Right lobe of liver (tissue), 4 donors: ENCODE measurements around the gene CACNA2D1.

ENCODE experiments used
- POLR2A ChIP-seq: fragments of 450-650 bp; IDR thresholded peaks from one replicate; pipeline ENCODE4 v1.6.1; 2017; ENCODE audit warnings: antibody characterized with exemption, mild to moderate bottlenecking
- TF ChIP-seq, protein P1 (sequence below), 4 donors: fragments of 200-600 bp in 3 of 4; fragments of 450-650 bp in 1 of 4; IDR thresholded peaks; one replicate each; pipeline versions ENCODE4 v1.5.1 to v1.8.0; 2016 to 2022; ENCODE audit warnings: antibody characterized with exemption in 4 of 4, mild to moderate bottlenecking in 2 of 4
- donor health status: DM: no; HTN: no; CAD: no.
- donor health status: DM: no; HTN: no; CAD: no.
- donor health status: DM: no; HTN: yes; CAD: no.

DNA sequence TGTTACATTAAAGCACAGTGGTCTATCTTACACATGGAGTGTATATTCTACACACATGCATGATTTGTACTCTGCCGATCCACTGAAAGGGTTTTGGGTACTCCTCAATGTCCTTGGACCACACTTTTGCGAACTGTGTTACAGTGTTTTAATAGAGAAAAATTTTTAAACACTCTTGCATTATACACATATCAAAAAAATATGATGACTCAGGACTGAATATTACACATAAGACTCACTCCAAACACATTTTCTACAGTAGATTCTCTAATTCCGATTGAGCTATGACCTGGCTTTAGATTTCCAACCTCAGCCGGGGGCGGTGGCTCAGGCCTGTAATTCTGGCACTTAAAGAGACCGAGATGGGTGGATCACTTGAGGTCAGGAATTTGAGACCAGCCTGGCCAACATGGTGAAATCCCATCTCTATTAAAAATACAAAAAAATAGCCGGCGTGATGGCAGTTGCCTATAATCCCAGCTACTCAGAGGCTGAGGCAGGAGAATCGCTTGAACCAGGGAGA lies 222.4 kb downstream of the CACNA2D1 start:
- no peak for TF ChIP-seq POLR2A
- TF ChIP-seq, protein P1, sequence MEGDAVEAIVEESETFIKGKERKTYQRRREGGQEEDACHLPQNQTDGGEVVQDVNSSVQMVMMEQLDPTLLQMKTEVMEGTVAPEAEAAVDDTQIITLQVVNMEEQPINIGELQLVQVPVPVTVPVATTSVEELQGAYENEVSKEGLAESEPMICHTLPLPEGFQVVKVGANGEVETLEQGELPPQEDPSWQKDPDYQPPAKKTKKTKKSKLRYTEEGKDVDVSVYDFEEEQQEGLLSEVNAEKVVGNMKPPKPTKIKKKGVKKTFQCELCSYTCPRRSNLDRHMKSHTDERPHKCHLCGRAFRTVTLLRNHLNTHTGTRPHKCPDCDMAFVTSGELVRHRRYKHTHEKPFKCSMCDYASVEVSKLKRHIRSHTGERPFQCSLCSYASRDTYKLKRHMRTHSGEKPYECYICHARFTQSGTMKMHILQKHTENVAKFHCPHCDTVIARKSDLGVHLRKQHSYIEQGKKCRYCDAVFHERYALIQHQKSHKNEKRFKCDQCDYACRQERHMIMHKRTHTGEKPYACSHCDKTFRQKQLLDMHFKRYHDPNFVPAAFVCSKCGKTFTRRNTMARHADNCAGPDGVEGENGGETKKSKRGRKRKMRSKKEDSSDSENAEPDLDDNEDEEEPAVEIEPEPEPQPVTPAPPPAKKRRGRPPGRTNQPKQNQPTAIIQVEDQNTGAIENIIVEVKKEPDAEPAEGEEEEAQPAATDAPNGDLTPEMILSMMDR (IDR thresholded peaks at IDR 0.05): no peak
